PC-3 (cell line): ENCODE results near the gene AGRP.

Source experiments
- EZH2phosphoT487 ChIP-seq: fragments of 300-600 bp; sonication (generic); IDR thresholded peaks from 2 replicates; pipeline ENCODE4 v1.6.1; 2018; ENCODE audit warnings: mild to moderate bottlenecking, antibody characterized with exemption, low read length, borderline replicate concordance
- TF ChIP-seq, protein P1 (sequence below): fragments of 300-600 bp; sonication (generic); conservative IDR thresholded peaks from 2 replicates; pipeline ENCODE4 v1.5.1; 2017; ENCODE audit warnings: antibody characterized with exemption, low read depth, mild to moderate bottlenecking, low read length

DNA sequence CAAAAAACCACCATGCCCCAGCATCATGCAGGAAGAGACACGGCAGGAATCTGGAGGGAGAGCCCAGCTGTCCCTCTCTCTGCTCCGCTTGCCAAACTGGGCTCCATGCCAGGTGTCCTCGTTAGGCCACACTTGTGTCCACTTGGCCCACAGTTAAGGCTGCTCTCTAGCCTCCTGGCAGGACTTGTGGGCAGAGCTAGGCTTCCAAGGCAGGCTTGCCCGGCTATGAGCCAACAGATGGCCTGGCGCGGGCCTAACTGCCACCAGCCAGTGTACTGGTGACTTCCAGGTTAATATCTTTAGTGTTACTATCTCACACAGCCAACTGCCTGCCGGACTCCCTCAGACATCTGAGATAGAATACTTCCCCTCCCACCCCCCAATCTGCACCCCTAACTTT is 13.0 kb downstream of the AGRP start:
- TF ChIP-seq, protein P1, sequence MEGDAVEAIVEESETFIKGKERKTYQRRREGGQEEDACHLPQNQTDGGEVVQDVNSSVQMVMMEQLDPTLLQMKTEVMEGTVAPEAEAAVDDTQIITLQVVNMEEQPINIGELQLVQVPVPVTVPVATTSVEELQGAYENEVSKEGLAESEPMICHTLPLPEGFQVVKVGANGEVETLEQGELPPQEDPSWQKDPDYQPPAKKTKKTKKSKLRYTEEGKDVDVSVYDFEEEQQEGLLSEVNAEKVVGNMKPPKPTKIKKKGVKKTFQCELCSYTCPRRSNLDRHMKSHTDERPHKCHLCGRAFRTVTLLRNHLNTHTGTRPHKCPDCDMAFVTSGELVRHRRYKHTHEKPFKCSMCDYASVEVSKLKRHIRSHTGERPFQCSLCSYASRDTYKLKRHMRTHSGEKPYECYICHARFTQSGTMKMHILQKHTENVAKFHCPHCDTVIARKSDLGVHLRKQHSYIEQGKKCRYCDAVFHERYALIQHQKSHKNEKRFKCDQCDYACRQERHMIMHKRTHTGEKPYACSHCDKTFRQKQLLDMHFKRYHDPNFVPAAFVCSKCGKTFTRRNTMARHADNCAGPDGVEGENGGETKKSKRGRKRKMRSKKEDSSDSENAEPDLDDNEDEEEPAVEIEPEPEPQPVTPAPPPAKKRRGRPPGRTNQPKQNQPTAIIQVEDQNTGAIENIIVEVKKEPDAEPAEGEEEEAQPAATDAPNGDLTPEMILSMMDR: no peak
- TF ChIP-seq EZH2phosphoT487: no peak
